DMS114 treated with DMSO at 0.1 percent for 48 hours (cell line): ENCODE results near the gene CAMTA2.
A peak's percentile ranks its signal among the peaks of the same experiment; 100 is the strongest.

Source experiments
- DNase-seq: peaks from one replicate; lab custom pipeline; 2025; ENCODE audit not compliant: unreplicated experiment; lab: John Stamatoyannopoulos, UW

CAMTA2 gene

DNA sequence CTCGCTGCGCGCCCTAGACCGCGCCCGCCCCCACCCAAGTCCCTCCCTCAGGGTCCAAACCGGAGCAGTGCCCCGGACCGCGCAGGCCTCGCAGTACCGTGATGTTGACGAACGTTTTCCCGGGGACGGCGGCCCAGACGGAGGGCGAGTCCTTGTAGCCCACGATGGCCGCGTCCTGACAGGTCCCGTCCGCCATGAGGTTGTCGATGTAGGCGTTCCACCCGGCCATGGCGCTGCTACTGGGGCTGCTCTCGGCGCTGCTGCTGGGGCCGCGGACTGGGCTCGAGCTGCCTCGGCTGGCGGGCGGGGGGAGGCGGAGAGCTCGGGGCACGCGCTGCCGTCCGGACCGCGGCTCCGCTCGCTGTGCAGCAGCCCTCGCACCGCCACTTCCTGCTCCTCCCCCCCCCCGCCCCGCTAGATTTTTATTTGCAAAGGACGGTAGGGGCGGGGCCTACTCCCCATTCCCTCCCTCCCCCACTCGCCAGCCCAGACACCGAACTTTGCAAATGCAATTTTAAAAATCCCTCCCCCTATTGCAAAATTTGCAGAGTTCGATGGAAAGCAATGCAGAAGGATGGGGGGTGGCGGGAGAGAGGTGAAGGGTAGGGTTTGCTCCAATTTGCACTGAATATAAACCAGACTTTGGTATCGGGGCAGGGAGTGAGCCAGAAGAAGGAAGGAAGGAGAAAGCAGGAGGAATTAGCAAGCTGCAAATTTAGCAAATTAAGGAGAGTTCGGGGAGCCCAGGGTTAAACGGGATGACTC, 39.1 kb downstream of the CAMTA2 start, which contains the start of gene PFN1:
Gene PFN1 (minus strand): TSS at position 365 of the 765 bp plus-strand sequence. CDS start 136 bp downstream, at position 229.
- peak; percentile 74 for DNase-seq

DNA sequence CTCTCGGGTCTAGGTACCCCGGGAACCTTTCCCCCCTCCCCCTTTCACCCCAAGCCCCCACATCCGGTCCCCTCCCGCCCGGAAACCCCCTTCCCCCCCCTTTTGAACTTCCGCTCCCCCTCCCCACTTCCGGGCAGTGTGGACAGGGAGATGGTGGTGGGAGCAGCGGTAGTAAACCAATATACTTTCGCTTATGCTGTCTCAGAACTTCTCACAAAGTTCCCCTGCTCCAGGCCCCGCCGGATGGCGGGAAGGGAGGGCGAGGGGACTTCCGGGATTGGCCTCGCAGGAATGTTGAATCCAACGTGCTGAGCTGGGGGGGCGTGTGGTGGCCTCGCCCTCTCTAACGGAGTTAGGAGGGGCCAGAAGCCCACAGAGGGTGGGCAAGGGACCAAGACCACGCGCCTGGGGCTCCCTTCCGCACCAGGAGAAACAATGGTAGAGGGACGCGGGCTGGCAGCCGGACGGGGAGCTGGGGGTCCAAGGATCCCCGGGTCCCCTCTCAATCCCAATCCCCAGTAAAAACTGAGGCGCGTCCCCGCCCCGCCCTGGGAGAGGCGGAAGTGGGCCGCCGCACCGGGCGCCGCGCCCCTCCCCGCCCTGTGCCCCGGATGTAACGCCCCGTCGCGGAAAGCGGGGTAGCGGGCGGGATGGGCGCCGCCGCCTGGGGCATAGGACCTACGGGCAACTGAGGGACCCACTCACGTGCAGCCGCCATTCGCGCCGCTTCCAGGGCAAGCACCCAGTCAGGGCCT, 39.9 kb downstream of the CAMTA2 start:
- peak; percentile 33 for DNase-seq

DNA sequence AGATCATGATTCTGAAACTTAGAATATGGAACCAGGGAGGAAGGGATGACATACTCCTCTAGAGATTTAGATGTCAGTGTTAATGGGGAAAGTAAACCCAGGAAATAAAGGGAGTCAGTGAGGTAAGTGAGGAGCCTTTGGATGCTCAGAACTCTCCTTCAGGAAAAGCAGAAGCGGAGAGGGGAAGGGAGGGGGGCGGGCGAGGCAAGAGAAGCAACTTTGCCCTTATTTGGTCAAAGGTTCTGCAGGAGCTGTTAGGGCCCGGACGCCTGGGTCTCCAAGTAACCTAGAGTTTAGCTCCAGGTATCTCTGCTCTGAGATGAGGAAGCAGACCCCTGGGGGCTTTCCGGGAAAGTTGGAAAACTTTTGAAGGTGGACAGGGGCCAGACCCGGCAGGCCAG, 40.5 kb downstream of the CAMTA2 start:
- no peak for DNase-seq

DNA sequence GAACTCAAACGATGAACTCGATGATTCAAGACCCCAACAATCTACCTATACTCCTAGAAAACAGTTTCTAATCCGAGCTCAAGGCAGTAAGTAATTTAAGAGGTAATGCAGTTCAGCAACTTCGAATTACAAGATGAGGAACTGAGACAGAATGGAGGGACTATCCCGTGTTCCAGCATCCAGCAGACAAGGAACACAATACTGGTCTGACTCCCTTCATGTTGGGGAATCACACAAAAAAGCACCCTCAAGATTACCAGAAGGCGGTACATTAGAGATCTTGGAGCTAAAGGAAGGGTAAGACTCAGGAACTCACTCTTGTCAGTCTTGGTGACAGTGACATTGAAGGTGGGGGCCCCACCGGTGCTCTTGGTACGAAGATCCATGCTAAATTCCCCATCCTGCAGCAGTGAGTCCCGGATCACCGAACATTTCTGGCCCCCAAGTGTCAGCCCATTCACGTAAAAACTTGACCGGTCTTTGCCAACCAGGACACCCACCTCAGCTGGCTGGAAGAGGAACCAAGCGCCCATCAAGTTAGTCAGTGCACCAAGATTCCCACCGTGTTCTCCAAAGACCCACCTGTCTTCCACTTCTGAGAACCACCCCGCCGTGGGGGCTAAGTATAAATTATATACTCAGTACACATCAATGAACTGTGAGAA, 41.0 kb downstream of the CAMTA2 start:
- no peak for DNase-seq

DNA sequence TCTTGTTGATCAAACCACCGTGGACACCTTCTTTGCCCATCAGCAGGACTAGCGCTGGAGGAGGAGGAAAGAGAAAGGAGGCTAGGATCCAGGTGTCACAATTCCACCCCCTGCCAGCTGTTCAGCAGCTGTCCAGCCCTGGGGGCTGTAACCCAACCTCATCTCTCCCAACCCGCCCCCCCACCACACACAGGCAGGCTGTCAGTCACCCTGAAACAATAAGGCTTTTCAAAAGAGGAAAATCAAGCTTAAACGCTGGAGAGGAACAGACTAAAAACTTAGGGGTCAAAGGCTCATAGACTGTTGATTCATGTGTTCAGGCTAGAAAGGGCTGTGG, 41.6 kb downstream of the CAMTA2 start:
- DNase-seq = no peak

DNA sequence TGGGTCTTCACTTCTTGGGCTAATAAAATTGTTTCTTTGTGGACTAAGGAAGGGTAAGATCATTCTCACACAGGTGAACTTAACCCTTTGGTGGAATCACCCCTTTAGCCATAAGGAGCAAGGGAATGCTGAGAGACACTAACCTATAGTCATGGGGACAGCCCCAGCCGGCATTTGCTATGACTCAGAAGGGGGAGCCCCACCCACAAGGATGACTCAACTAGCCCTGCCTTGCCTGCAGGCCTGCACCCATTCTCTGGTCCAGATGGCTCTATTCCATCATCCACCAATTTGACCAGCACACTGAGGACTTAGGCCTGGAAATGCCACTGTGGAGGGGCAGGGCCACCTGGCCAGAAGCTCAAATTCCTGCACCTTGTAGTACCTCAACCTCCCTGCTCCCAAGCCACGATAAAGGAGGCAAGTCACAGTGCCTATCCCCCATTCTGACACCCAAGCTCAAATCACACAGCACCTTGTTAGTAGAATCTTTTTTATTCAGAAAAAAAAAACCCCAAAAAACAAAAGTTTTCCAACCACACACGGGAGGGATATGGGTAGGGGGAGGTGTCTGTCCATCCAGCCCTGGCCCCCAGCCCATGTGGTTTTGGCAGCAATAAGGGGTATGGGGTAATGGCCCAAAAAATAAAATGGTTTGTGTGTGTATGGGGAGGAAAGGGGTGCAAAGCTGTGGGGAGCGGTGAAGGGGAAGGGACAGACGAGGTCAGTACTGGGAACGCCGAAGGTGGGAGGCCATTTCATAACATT, 42.1 kb downstream of the CAMTA2 start:
- DNase-seq = no peak

DNA sequence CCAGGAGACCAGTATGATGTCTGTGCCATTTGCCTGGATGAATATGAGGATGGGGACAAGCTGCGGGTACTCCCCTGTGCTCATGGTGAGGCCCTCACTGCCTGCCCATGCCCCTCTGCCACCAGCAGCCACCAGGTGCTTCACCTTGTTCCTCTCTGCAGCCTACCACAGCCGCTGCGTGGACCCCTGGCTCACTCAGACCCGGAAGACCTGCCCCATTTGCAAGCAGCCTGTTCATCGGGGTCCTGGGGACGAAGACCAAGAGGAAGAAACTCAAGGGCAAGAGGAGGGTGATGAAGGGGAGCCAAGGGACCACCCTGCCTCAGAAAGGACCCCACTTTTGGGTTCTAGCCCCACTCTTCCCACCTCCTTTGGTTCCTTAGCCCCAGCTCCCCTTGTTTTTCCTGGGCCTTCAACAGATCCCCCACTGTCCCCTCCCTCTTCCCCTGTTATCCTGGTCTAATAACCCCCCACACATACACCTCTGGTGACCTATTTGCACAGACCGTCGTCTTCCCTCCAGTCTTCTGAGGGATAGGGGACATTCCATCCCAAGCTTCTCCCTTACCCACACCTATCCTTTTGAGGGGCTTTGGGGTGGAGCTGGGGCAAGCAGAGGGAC, 42.8 kb downstream of the CAMTA2 start:
- DNase-seq = no peak

DNA sequence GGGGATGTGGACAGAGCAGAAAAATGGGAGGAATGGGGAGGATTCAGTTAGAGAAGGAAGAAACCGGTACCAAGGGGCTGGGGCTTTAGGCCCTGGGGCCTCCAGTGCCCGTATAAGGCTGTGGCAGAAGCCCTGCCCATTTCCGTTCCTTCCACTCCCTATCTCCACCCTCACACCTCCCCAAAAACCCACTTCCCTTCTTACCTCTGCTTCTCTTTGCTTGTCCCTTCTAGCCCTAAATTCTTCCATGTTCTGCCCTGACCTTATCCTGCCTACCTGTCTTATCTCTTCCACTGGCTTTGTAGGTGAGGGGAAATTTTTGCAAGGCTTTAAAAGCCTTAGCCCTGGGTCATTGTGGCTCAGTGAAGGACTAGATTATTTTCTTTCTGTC, 43.3 kb downstream of the CAMTA2 start:
- no peak for DNase-seq

DNA sequence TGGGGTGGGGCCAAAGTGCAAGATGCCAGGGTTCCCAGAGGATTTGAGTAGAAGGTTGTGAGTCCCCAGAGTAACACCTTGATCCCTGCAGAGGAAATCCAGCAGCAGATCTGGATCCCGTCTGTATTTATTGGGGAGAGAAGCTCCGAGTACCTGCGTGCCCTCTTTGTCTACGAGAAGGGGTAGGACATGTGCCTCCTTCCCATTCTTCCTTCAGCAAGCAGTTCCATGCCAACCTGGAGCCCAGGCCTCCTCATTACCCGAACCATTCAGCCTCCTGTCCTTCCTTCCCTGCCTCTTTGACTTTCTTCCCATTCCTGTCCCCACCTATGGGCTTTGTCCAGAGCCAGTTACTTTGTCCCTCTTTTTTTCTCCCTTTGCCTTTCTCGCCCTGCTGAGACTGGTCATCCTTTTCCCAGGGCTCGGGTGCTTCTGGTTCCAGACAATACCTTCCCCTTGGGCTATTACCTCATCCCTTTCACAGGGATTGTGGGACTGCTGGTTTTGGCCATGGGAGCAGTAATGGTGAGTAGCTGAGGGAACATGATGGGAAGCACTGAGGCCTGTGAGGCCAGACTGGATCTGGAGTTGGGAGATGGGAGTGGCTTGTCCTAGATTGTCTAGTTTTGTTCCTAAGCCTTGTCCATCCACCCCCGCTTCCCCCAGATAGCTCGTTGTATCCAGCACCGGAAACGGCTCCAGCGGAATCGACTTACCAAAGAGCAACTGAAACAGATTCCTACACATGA, 44.5 kb downstream of the CAMTA2 start:
- no peak for DNase-seq

- DNase-seq = no peak
These were observed 46.2 kb downstream of the CAMTA2 start for GRCh38 chr17:4941319-4941610.

GRCh38 chr17:4940555-4941318, 46.7 kb downstream of the CAMTA2 start:
- no peak for DNase-seq

DNA sequence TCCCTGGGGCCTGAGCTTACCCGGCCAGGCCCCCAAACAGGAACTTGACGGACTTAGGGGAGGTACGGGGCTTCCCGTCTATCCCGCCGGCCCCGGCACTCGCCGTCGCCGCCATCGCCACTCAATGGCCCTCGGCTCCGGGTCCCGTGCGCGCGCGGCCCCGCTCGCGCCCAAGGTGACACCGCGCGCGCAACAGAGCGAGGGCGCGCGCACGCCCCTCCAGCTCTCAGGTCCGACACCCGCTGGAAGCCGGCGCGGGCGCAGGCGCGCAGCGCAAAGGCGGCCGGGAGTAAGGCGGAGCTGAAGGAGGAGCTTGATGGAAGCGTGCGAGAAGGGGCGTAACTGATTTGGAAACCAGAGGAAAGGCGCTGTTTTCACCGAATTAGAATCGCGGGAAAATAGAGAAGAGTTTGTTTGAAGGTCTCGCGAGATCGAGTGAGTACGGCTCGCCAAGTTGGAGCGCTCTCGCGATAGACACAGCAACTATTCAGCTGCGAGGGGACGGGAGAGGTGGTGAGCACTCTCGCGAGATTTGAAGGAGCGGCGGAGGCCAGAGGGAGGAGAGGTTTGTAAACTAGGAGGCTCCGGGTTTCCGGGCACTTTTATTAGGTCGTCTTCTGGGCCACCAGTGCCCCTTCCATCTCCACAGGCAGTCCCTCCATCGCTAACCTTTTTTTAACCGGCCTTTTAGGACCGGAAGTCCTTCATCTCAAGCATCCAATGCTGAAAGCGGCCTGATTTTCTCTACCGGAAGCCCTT, 47.5 kb downstream of the CAMTA2 start, which contains the start of the genes RNF167 and SLC25A11:
Gene RNF167 (plus strand): TSS at position 473 of the 759 bp plus-strand sequence. CDS start 642 bp downstream, outside the sequence.
Gene SLC25A11 (minus strand): TSS at position 251 of the 759 bp plus-strand sequence. CDS start 136 bp downstream, at position 115.
- DNase-seq = peak; percentile 99

DNA sequence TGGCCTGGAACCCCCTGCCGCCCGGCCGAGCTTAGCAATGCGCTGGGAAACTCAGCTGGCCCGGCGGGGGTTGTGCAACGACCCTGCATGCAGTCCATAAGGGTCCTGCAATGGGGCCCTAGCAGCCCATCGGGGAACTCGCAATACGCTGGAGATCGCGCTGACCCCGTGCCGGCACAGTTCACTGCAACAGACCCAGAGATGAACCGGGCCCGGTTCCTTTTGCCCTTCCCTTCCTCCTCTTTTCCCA, 48.0 kb downstream of the CAMTA2 start:
- DNase-seq = no peak

DNA sequence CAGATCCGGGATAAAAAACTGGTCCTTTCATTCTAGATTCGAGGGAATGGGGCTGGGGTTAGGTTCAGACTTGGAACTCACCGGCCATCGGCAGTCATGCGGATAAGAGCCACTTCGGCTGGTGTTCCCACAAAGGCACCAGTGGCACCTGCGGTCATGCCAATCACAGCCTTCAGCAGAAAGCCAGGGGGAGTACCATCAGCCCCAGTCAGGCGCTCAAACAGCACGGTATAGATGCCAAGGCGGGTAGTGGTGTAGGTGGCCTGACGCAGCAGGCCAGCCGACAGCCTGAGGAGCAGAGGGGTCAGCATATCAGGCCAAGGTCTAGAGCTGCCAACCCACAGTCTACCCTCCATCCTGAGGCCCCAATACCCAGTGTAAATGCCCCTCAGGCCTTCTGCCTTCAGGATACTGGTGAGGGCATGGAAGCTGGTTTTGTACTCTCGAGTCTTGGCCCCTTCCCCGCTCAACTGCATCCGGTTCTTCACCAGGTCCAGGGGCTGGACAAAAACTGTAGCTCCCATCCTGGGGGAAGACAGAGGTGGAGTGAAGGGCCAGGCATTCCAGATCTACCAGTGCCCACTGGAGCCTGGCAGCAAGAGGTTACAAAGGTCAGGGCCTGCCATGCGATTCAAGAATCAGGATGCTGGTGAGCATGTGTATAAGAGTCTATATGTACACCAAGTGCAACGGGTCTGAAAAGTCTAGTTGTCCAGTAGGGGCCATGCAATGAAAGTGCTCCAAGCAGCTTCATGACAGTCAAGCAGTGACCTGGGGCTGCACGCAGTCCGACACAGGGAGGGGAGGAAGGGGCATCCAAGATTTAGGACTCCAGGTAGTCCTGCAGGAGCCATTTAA, 48.6 kb downstream of the CAMTA2 start:
- no peak for DNase-seq

- no peak for DNase-seq
These were observed 49.4 kb downstream of the CAMTA2 start for GRCh38 chr17:4938069-4938491.

GRCh38 chr17:4937553-4937952, 49.9 kb downstream of the CAMTA2 start:
- no peak for DNase-seq

GRCh38 chr17:4936436-4936835, 51.0 kb downstream of the CAMTA2 start:
- DNase-seq = no peak

- no peak for DNase-seq
These were observed 51.8 kb downstream of the CAMTA2 start for GRCh38 chr17:4935650-4936049.
